HepG2 (cell line): ENCODE data around the gene ERMARD. TPM values are rescaled to one million over a fixed set of nuclear protein-coding genes. Genes with fewer than 3 reads are reported as not detected.

Experiments used
- BORCS8-MEF2B ChIP-seq: sonication (generic); formaldehyde crosslinking; IDR thresholded peaks from 2 replicates; pipeline ENCODE4 v1.8.0; 2022; ENCODE audit warnings: mild to moderate bottlenecking, missing genetic modification reagents
- CHD2 ChIP-seq: IDR thresholded peaks from 2 replicates; pipeline ENCODE4 v1.6.1; 2011; ENCODE audit warnings: low read depth, low read length, improper control_type of control experiment
- FOXA3 ChIP-seq: IDR thresholded peaks from 2 replicates; pipeline ENCODE4 v1.6.1; 2016; ENCODE audit warnings: missing genetic modification reagents, missing compliant biosample characterization
- GRHL1 ChIP-seq: sonication (generic); formaldehyde crosslinking; conservative IDR thresholded peaks from 2 replicates; pipeline ENCODE4 v1.8.0; 2022; ENCODE audit warnings: missing genetic modification reagents
- GZF1 ChIP-seq: sonication (generic); formaldehyde crosslinking; IDR thresholded peaks from 2 replicates; pipeline ENCODE4 v1.5.1; 2020; ENCODE audit warnings: mild to moderate bottlenecking, missing genetic modification reagents
- HNRNPUL1 ChIP-seq: fragments of 200-400 bp; formaldehyde crosslinking; IDR thresholded peaks from 2 replicates; pipeline ENCODE4 v1.6.1; 2017; ENCODE audit warnings: low read depth, mild to moderate bottlenecking, low read length, moderate library complexity
- NFYB ChIP-seq: sonication (generic); formaldehyde crosslinking; IDR thresholded peaks from 2 replicates; pipeline ENCODE4 v1.4.0; 2020; ENCODE audit warnings: missing genetic modification reagents
- PAF1 ChIP-seq: IDR thresholded peaks from 2 replicates; pipeline ENCODE4 v1.6.1; 2016; ENCODE audit warnings: missing genetic modification reagents, missing compliant biosample characterization
- PBX2 ChIP-seq: IDR thresholded peaks from 2 replicates; pipeline ENCODE4 v1.6.1; 2016; ENCODE audit warnings: control low read depth
- THAP11 ChIP-seq: IDR thresholded peaks from 2 replicates; pipeline ENCODE4 v1.6.1; 2016; ENCODE audit warnings: missing biosample characterization, missing genetic modification reagents
- ZEB1 ChIP-seq: IDR thresholded peaks from 2 replicates; pipeline ENCODE4 v1.6.1; 2012; ENCODE audit warnings: mild to moderate bottlenecking, low read depth, inconsistent platforms; ENCODE audit not compliant: insufficient replicate concordance
- ZNF460 ChIP-seq: sonication (generic); formaldehyde crosslinking; IDR thresholded peaks from 2 replicates; pipeline ENCODE4 v1.5.1; 2020; ENCODE audit warnings: missing genetic modification reagents, mild to moderate bottlenecking, borderline replicate concordance
- ZNF543 ChIP-seq: sonication (generic); formaldehyde crosslinking; IDR thresholded peaks from 2 replicates; pipeline ENCODE4 v1.4.0; 2020; ENCODE audit warnings: mild to moderate bottlenecking, missing genetic modification reagents
- polyA plus RNA-seq, 8 experiments: library from polyadenylated mRNA; depleted of rRNA in 3 of 8; stranded (reverse) in 7 of 8; unstranded in 1 of 8; fragments of >200 nt; fragmentation: Illumina TruSeq in 4 of 8; extraction: Trizol in 4 of 8; gene quantifications; 2 replicates each; pipeline versions ENCODE4 v1.2.1 to v1.2.3, GENCODE V29; 2011 to 2016; ENCODE audit warnings: low read depth in 4 of 8, missing spikeins in 1 of 8, mixed read lengths in 1 of 8; ENCODE audit not compliant: insufficient read depth in 1 of 8
- total RNA-seq, 5 experiments: library from RNA; depleted of rRNA; stranded (reverse); fragments of >200 nt; fragmentation: Illumina TruSeq; extraction: Trizol; gene quantifications; 2 replicates each; pipeline ENCODE4 v1.2.3, GENCODE V29; 2016; ENCODE audit warnings: low read depth in 1 of 5
- TF ChIP-seq, protein P1 (sequence below): sonication (generic); formaldehyde crosslinking; IDR thresholded peaks from 2 replicates; pipeline ENCODE4 v1.4.0; 2020; ENCODE audit warnings: missing genetic modification reagents, borderline replicate concordance
- TF ChIP-seq, protein P2 (sequence below): sonication (generic); formaldehyde crosslinking; conservative IDR thresholded peaks from 2 replicates; pipeline ENCODE4 v1.4.0; 2020; ENCODE audit warnings: missing genetic modification reagents

Gene ERMARD
- total and polyA plus RNA-seq, 2 of the 13 experiments (the other 11 are each of a cell fraction or from before 2014, with no cell fraction given) = 8.8 to 10.7 TPM

GRCh38 chr6:169810066-169810989, 58.9 kb downstream of the ERMARD start (continued):
- TF ChIP-seq GRHL1 (no peak), NFYB (CRISPR knock-in tag) (no peak), PBX2 (CRISPR knock-in tag) (no peak), BORCS8-MEF2B (CRISPR knock-in tag) (no peak), ZEB1 (peak; percentile 83), FOXA3 (CRISPR knock-in tag) (peak; percentile 59; the same call in 1 of the 2 replicates), THAP11 (CRISPR knock-in tag) (no peak), ZNF543 (CRISPR knock-in tag) (no peak), GZF1 (no peak), HNRNPUL1 (no peak), ZNF460 (CRISPR knock-in tag) (no peak), PAF1 (CRISPR knock-in tag) (no peak), CHD2 (no peak)
- TF ChIP-seq, protein P1, sequence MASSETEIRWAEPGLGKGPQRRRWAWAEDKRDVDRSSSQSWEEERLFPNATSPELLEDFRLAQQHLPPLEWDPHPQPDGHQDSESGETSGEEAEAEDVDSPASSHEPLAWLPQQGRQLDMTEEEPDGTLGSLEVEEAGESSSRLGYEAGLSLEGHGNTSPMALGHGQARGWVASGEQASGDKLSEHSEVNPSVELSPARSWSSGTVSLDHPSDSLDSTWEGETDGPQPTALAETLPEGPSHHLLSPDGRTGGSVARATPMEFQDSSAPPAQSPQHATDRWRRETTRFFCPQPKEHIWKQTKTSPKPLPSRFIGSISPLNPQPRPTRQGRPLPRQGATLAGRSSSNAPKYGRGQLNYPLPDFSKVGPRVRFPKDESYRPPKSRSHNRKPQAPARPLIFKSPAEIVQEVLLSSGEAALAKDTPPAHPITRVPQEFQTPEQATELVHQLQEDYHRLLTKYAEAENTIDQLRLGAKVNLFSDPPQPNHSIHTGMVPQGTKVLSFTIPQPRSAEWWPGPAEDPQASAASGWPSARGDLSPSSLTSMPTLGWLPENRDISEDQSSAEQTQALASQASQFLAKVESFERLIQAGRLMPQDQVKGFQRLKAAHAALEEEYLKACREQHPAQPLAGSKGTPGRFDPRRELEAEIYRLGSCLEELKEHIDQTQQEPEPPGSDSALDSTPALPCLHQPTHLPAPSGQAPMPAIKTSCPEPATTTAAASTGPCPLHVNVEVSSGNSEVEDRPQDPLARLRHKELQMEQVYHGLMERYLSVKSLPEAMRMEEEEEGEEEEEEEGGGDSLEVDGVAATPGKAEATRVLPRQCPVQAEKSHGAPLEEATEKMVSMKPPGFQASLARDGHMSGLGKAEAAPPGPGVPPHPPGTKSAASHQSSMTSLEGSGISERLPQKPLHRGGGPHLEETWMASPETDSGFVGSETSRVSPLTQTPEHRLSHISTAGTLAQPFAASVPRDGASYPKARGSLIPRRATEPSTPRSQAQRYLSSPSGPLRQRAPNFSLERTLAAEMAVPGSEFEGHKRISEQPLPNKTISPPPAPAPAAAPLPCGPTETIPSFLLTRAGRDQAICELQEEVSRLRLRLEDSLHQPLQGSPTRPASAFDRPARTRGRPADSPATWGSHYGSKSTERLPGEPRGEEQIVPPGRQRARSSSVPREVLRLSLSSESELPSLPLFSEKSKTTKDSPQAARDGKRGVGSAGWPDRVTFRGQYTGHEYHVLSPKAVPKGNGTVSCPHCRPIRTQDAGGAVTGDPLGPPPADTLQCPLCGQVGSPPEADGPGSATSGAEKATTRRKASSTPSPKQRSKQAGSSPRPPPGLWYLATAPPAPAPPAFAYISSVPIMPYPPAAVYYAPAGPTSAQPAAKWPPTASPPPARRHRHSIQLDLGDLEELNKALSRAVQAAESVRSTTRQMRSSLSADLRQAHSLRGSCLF (CRISPR knock-in tag) = no peak
- TF ChIP-seq, protein P2, sequence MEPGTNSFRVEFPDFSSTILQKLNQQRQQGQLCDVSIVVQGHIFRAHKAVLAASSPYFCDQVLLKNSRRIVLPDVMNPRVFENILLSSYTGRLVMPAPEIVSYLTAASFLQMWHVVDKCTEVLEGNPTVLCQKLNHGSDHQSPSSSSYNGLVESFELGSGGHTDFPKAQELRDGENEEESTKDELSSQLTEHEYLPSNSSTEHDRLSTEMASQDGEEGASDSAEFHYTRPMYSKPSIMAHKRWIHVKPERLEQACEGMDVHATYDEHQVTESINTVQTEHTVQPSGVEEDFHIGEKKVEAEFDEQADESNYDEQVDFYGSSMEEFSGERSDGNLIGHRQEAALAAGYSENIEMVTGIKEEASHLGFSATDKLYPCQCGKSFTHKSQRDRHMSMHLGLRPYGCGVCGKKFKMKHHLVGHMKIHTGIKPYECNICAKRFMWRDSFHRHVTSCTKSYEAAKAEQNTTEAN (CRISPR knock-in tag) = 0 out of 2 replicates have a peak, but pooled peaks have one; percentile 47
